Neural progenitor cell (in vitro differentiated cells): ENCODE measurements around the gene PODXL2. TPM values are rescaled to one million over a fixed set of nuclear protein-coding genes. Genes with fewer than 3 reads are reported as not detected.

ENCODE experiments used
- DNase-seq: peaks from one replicate; pipeline ENCODE4 v3.0.0-alpha.2; 2016; ENCODE audit warnings: low spot score
- H2AFZ ChIP-seq: fragments of 200-600 bp; sonication (generic); replicated peaks from 2 replicates; pipeline ENCODE4 v1.6.1; 2016; ENCODE audit warnings: antibody characterized with exemption
- H3F3A ChIP-seq: fragments of 200-600 bp; sonication (generic); 2 replicates; pipeline ENCODE4 v1.6.1; 2016; ENCODE audit warnings: antibody characterized with exemption, low read depth
- H3K27ac ChIP-seq: fragments of 200-600 bp; sonication (generic); 2 replicates; pipeline ENCODE4 v1.5.1; 2016; ENCODE audit warnings: mild to moderate bottlenecking
- H3K27me3 ChIP-seq: fragments of 200-600 bp; sonication (generic); 2 replicates; pipeline ENCODE4 v1.6.1; 2016; ENCODE audit warnings: mild to moderate bottlenecking, moderate library complexity
- H3K36me3 ChIP-seq: fragments of 200-600 bp; sonication (generic); 2 replicates; pipeline ENCODE4 v1.5.1; 2016
- H3K4me1 ChIP-seq: fragments of 200-600 bp; sonication (generic); 2 replicates; pipeline ENCODE4 v1.6.1; 2016; ENCODE audit warnings: mixed run types
- H3K4me2 ChIP-seq: fragments of 200-600 bp; sonication (generic); 2 replicates; pipeline ENCODE4 v1.6.1; 2016
- H3K4me3 ChIP-seq: fragments of 200-600 bp; sonication (generic); 2 replicates; pipeline ENCODE4 v1.5.1; 2016
- H3K79me2 ChIP-seq: fragments of 200-600 bp; sonication (generic); 2 replicates; pipeline ENCODE4 v1.6.1; 2016; ENCODE audit warnings: low read depth
- H3K9ac ChIP-seq: fragments of 200-600 bp; sonication (generic); 2 replicates; pipeline ENCODE4 v1.6.1; 2016
- H3K9me3 ChIP-seq: fragments of 200-600 bp; sonication (generic); 2 replicates; pipeline ENCODE4 v1.5.1; 2016; ENCODE audit warnings: low read depth
- H4K20me1 ChIP-seq: fragments of 200-600 bp; sonication (generic); 2 replicates; pipeline ENCODE4 v1.6.1; 2016; ENCODE audit warnings: low read depth
- H3K27ac Mint-ChIP-seq: 3 replicates; pipeline ENCODE4 v1.8.0; 2021; ENCODE audit warnings: mixed read lengths
- H3K27me3 Mint-ChIP-seq: 2 replicates; pipeline ENCODE4 v1.8.0; 2022; ENCODE audit warnings: low read depth, mild to moderate bottlenecking, inconsistent platforms, moderate library complexity, mixed read lengths; ENCODE audit not compliant: insufficient read depth
- H3K36me3 Mint-ChIP-seq: 3 replicates; pipeline ENCODE4 v1.8.0; 2021; ENCODE audit warnings: mixed read lengths
- H3K4me1 Mint-ChIP-seq: 3 replicates; pipeline ENCODE4 v1.8.0; 2021; ENCODE audit warnings: mixed read lengths
- H3K4me3 Mint-ChIP-seq: 3 replicates; pipeline ENCODE4 v1.8.0; 2021; ENCODE audit warnings: mild to moderate bottlenecking, moderate library complexity, mixed read lengths
- H3K9me3 Mint-ChIP-seq: 3 replicates; pipeline ENCODE4 v1.8.0; 2020; ENCODE audit warnings: mixed read lengths
- CTCF ChIP-seq: fragments of 200-600 bp; sonication (generic); IDR thresholded peaks from 2 replicates; pipeline ENCODE4 v1.5.1; 2017; ENCODE audit warnings: antibody characterized with exemption, mild to moderate bottlenecking
- EZH2 ChIP-seq: fragments of 200-600 bp; sonication (generic); IDR thresholded peaks from 2 replicates; pipeline ENCODE4 v1.6.1; 2017; ENCODE audit warnings: antibody characterized with exemption, mild to moderate bottlenecking, moderate library complexity
- EZH2phosphoT487 ChIP-seq: fragments of 200-600 bp; sonication (generic); IDR thresholded peaks from 2 replicates; pipeline ENCODE4 v1.6.1; 2017; ENCODE audit warnings: antibody characterized with exemption
- total RNA-seq: library from RNA; depleted of rRNA; stranded (reverse); fragments of >200 nt; gene quantifications from 2 replicates; pipeline ENCODE4 v1.2.3, GENCODE V29; 2015; ENCODE audit warnings: low replicate concordance

The PODXL2 gene
- total RNA-seq, 1 donor from 2014 or later, result 18.4 TPM

- TF ChIP-seq EZH2, result no peak
- TF ChIP-seq CTCF, result no peak
- TF ChIP-seq EZH2phosphoT487, result no peak
- Histone ChIP-seq H3K27ac (no peak overlapping the region), H3K4me3 (no peak overlapping the region), H3F3A (no peaks in the 10 kb centered on the region), H3K4me1 (no peaks in the 10 kb centered on the region), H2AFZ (no peak overlapping the region), H4K20me1 (no peaks in the 10 kb centered on the region), H3K4me2 (no peak overlapping the region), H3K36me3 (no peaks in the 10 kb centered on the region), H3K79me2 (no peaks in the 10 kb centered on the region), H3K27me3 (no peaks in the 10 kb centered on the region), H3K9ac (no peak overlapping the region), H3K9me3 (no peaks in the 10 kb centered on the region)
- H3K36me3 Mint-ChIP-seq, result peaks cover 15% of the 10 kb centered on the region
- no peak for DNase-seq
- H3K27ac Mint-ChIP-seq, result no peak overlapping the region
- no peaks in the 10 kb centered on the region for H3K9me3 Mint-ChIP-seq
- no peak overlapping the region for H3K4me3 Mint-ChIP-seq
- peaks cover 4% of the 10 kb centered on the region for H3K4me1 Mint-ChIP-seq
- peaks cover under 1% of the 10 kb centered on the region for H3K27me3 Mint-ChIP-seq
Measured at GRCh38 chr3:127658234-127658633, 29.2 kb downstream of the PODXL2 start.

GRCh38 chr3:127660621-127661251 lies 31.8 kb downstream of the PODXL2 start:
- H3K36me3 ChIP-seq, result no peaks in the 10 kb centered on the region
- H3K4me3 ChIP-seq, result no peak overlapping the region
- no peak for DNase-seq
- Mint-ChIP-seq H3K27ac (no peak overlapping the region), H3K36me3 (peaks cover 31% of the 10 kb centered on the region), H3K4me3 (no peak overlapping the region), H3K4me1 (peaks cover 4% of the 10 kb centered on the region), H3K9me3 (no peaks in the 10 kb centered on the region), H3K27me3 (peaks cover 2% of the 10 kb centered on the region)
- no peaks in the 10 kb centered on the region for H3K27me3 ChIP-seq
- H3K27ac ChIP-seq, result no peak overlapping the region
- H3F3A ChIP-seq, result no peaks in the 10 kb centered on the region
- H4K20me1 ChIP-seq, result no peaks in the 10 kb centered on the region
- H3K79me2 ChIP-seq, result no peaks in the 10 kb centered on the region
- no peaks in the 10 kb centered on the region for H3K9me3 ChIP-seq
- TF ChIP-seq CTCF, result no peak
- no peak for TF ChIP-seq EZH2
- no peak for TF ChIP-seq EZH2phosphoT487
- no peak overlapping the region for H3K9ac ChIP-seq
- H3K4me2 ChIP-seq, result no peak overlapping the region
- no peaks in the 10 kb centered on the region for H3K4me1 ChIP-seq
- no peak overlapping the region for H2AFZ ChIP-seq

- Histone ChIP-seq H3K9me3 (no peaks in the 10 kb centered on the region), H3K79me2 (no peaks in the 10 kb centered on the region), H3K4me2 (no peak overlapping the region), H3F3A (no peaks in the 10 kb centered on the region), H3K36me3 (no peaks in the 10 kb centered on the region), H3K27ac (no peak overlapping the region), H4K20me1 (no peaks in the 10 kb centered on the region), H3K27me3 (no peaks in the 10 kb centered on the region), H3K4me3 (no peak overlapping the region), H3K9ac (no peak overlapping the region), H2AFZ (no peak overlapping the region), H3K4me1 (no peaks in the 10 kb centered on the region)
- Mint-ChIP-seq H3K9me3 (no peaks in the 10 kb centered on the region), H3K27me3 (peaks cover 4% of the 10 kb centered on the region), H3K36me3 (peaks cover 37% of the 10 kb centered on the region), H3K4me3 (no peak overlapping the region), H3K27ac (no peak overlapping the region), H3K4me1 (peaks cover 4% of the 10 kb centered on the region)
- no peak for TF ChIP-seq CTCF
- no peak for TF ChIP-seq EZH2
- TF ChIP-seq EZH2phosphoT487, result no peak
- DNase-seq, result no peak
Measured at GRCh38 chr3:127661600-127661999, 32.6 kb downstream of the PODXL2 start.
